DND-41 (cell line): ENCODE measurements around the gene RPIA.

Experiments used
- ATAC-seq: fragments of 200-7000 bp; cut with Tn5 transposase; 3 replicates; pipeline ENCODE4 v1.9.1; 2021; ENCODE audit warnings: low read depth; ENCODE audit not compliant: insufficient read depth
- DNase-seq: peaks from one replicate; pipeline ENCODE4 v3.0.0-alpha.2; 2020
- H2AFZ ChIP-seq: 2 replicates; pipeline ENCODE4 v1.6.0; 2012; ENCODE audit warnings: low read depth, low read length
- H3K27ac ChIP-seq: 2 replicates; pipeline ENCODE4 v1.5.1; 2012; ENCODE audit warnings: low read length, inconsistent platforms
- H3K27me3 ChIP-seq: fragments of 200-600 bp; sonication (generic); 2 replicates; pipeline ENCODE4 v1.6.0; 2012; ENCODE audit warnings: low read length, mild to moderate bottlenecking, inconsistent platforms; ENCODE audit not compliant: insufficient read depth, poor library complexity
- H3K36me3 ChIP-seq: 2 replicates; pipeline ENCODE4 v1.5.1; 2012; ENCODE audit warnings: low read length, inconsistent platforms; ENCODE audit not compliant: insufficient read depth
- H3K4me1 ChIP-seq: 2 replicates; pipeline ENCODE4 v1.5.1; 2012; ENCODE audit warnings: mild to moderate bottlenecking, low read length; ENCODE audit not compliant: insufficient read depth
- H3K4me2 ChIP-seq: 2 replicates; pipeline ENCODE4 v1.6.0; 2012; ENCODE audit warnings: mild to moderate bottlenecking, moderate library complexity, low read length, inconsistent platforms; ENCODE audit not compliant: insufficient read depth
- H3K4me3 ChIP-seq, 2 experiments: fragments of 200-600 bp in 1 of 2; shearing (Covaris generic) in 1 of 2; 2 replicates each; pipeline ENCODE4 v1.5.1; 2012 to 2016; ENCODE audit warnings: inconsistent platforms in 2 of 2, low read length in 2 of 2, mild to moderate bottlenecking in 2 of 2, low read depth in 1 of 2, moderate library complexity in 1 of 2
- H3K79me2 ChIP-seq: 2 replicates; pipeline ENCODE4 v1.6.0; 2012; ENCODE audit warnings: low read length, inconsistent platforms; ENCODE audit not compliant: insufficient read depth
- H3K9ac ChIP-seq: 2 replicates; pipeline ENCODE4 v1.6.0; 2012; ENCODE audit warnings: low read depth, mild to moderate bottlenecking, inconsistent platforms, low read length, moderate library complexity
- H3K9me3 ChIP-seq: 2 replicates; pipeline ENCODE4 v1.5.1; 2012; ENCODE audit warnings: low read length, moderate library complexity, mild to moderate bottlenecking, inconsistent platforms; ENCODE audit not compliant: insufficient read depth, severe bottlenecking
- H4K20me1 ChIP-seq: 2 replicates; pipeline ENCODE4 v1.6.0; 2012; ENCODE audit warnings: low read length; ENCODE audit not compliant: insufficient read depth
- CTCF ChIP-seq: IDR thresholded peaks from 2 replicates; pipeline ENCODE4 v1.5.1; 2012; ENCODE audit warnings: borderline replicate concordance, low read length, moderate library complexity, mild to moderate bottlenecking; ENCODE audit not compliant: poor library complexity, severe bottlenecking; ENCODE audit errors: extremely low read depth
- EZH2 ChIP-seq: IDR thresholded peaks from 3 replicates; pipeline ENCODE4 v1.6.1; 2012; ENCODE audit warnings: borderline replicate concordance, low read depth, mild to moderate bottlenecking, moderate library complexity, low read length, inconsistent platforms; ENCODE audit not compliant: severe bottlenecking

The RPIA gene

GRCh38 chr2:88738271-88738670 lies 46.8 kb downstream of the RPIA start:
- TF ChIP-seq EZH2 (no peak), CTCF (no peak)
- no peaks in the 10 kb centered on the region for H3K79me2 ChIP-seq
- no peak for DNase-seq
- no peak overlapping the region for H3K27ac ChIP-seq
- H3K4me1 ChIP-seq, result no peaks in the 10 kb centered on the region
- no peak overlapping the region for H3K4me2 ChIP-seq
- no peak overlapping the region for H3K9ac ChIP-seq
- H2AFZ ChIP-seq, result no peak overlapping the region
- H3K4me3 ChIP-seq, result no peak overlapping the region
- no peaks in the 10 kb centered on the region for H3K27me3 ChIP-seq
- ATAC-seq, result no peak
- H3K9me3 ChIP-seq, result no peaks in the 10 kb centered on the region
- peaks cover 70% of the 10 kb centered on the region for H3K36me3 ChIP-seq
- peaks cover 4% of the 10 kb centered on the region; the same call in 1 of the 2 replicates for H4K20me1 ChIP-seq

GRCh38 chr2:88739985-88740600 lies 48.6 kb downstream of the RPIA start:
- Histone ChIP-seq H3K4me1 (no peaks in the 10 kb centered on the region), H3K9ac (no peak overlapping the region), H3K27me3 (no peaks in the 10 kb centered on the region), H3K4me2 (no peak overlapping the region), H3K79me2 (no peaks in the 10 kb centered on the region), H3K9me3 (peaks cover 11% of the 10 kb centered on the region), H4K20me1 (peaks cover 4% of the 10 kb centered on the region; the same call in 1 of the 2 replicates), H3K36me3 (peaks cover 87% of the 10 kb centered on the region), H3K4me3 (no peak overlapping the region), H3K27ac (no peak overlapping the region), H2AFZ (no peak overlapping the region)
- ATAC-seq (peak; percentile 95), DNase-seq (peak; percentile 76)
- TF ChIP-seq EZH2, result no peak
- peak; percentile 96 for TF ChIP-seq CTCF

GRCh38 chr2:88746929-88747490 lies 55.5 kb downstream of the RPIA start:
- ATAC-seq (no peak), DNase-seq (no peak)
- Histone ChIP-seq H3K36me3 (peaks cover 95% of the 10 kb centered on the region), H3K9me3 (peaks cover 16% of the 10 kb centered on the region), H3K79me2 (no peaks in the 10 kb centered on the region), H3K4me3 (no peak overlapping the region), H3K4me1 (peaks cover 7% of the 10 kb centered on the region; the same call in 1 of the 2 replicates), H2AFZ (no peak overlapping the region), H3K4me2 (no peak overlapping the region), H3K9ac (no peak overlapping the region), H3K27me3 (no peaks in the 10 kb centered on the region), H3K27ac (no peak overlapping the region), H4K20me1 (no peaks in the 10 kb centered on the region)
- TF ChIP-seq EZH2 (no peak), CTCF (no peak)
